GM21423 (cell line): ENCODE results near the gene NUB1.

ENCODE experiments used
- ATAC-seq: cut with Tn5 transposase; IDR thresholded peaks from one replicate; pipeline ENCODE4 v1.9.1; 2021; ENCODE audit warnings: mild to moderate bottlenecking, moderate library complexity; ENCODE audit not compliant: unreplicated experiment

NUB1 gene

GRCh38 chr7:151400626-151401315 is 59.2 kb downstream of the NUB1 start:
- peak; percentile 54 for ATAC-seq

DNA sequence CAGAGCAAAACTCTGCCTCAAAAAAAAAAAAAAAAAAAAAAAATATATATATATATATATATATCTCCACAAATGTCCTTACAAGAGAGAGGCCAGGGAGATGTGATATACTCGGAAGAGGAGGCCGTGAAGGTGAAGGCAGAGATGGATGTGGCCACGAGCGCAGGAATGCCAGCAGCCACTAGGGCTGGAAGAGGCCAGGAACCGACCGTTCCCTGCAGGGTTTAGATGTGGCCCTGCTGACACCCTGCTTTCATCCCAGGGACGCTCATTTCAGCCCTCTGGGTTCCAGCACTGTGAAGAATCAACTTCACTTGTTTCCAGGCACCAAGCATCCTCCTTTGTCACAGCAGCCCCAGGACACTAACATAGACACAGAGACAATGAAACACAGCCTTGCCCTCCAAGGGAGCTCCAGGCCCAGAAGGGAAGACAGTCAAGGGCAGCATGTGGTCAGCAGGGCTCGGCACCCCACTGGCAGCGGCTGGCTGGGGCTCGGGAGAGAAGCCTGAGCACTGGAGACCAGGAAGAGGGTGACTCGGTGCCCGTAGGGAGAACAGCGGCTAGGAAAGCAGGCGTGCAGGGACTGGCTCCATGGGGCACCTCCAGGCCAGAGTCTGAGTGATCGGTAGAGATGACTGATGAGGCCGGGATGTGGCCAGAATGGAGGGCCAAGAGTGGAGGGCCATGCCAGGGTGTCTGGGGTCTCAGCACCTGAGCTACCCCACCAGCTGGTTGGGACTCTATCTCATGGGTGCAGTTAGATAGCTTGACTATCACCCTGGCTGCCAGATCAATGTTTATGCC is 60.6 kb downstream of the NUB1 start:
- ATAC-seq = no peak

- ATAC-seq = no peak
Observed at GRCh38 chr7:151403764-151404163, 62.2 kb downstream of the NUB1 start.

DNA sequence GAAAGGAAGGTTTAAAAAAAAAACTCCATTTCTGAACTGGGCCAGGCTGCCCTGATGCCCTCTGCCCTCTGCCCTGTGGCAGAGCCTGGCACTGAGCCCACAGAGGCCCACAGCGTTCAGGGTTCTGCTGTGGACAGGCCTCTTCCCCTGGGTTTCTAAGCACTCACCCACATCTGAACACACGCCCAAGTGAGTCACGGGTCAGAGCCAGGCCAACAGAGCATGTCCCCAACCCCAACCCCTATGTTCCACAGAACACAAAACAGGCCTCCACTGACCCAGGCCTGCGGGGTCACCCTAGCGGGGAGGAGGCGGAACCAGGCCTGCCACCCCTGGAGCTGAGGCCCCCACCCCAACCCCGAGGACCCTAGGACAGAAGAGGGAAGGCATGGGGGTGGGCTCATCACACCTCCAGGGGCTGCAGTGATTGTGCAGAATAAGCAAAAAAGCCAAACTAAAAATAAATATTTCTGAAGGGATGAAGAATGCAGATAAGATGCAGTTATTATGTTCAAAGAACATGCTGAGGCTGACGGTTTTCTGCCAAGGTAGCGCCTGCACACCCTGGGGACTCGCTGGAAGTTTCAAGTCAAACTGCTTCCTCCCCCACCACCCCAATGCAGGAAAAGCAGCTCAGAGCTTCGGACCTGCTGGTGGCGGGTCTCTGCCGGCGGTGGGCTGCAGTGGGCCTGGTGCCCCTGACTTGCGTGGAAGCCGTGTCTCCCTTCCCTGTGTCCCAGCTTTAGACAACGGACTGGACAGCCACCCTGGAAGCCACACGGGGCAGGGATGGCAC is 62.8 kb downstream of the NUB1 start:
- no peak for ATAC-seq

DNA sequence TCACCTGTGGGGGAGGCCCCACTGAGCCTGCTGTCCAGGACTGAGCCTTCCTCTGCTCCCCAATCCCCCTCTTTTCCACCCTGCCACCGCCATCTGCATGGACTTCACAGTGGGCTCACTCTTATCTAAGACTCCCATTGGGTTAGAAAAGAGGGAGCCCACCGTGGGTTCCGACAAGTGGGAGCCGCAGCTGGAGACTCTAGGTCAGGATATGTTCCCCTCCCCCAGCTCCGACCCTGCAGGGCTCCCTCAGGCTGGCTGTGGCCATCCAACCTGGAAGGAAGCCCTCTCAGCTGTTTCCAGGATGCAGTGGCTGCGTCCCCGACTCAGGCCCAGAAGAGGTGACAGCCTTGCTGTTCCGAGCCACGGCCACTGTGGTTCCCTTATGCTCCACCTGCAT is 63.4 kb downstream of the NUB1 start:
- ATAC-seq = no peak

DNA sequence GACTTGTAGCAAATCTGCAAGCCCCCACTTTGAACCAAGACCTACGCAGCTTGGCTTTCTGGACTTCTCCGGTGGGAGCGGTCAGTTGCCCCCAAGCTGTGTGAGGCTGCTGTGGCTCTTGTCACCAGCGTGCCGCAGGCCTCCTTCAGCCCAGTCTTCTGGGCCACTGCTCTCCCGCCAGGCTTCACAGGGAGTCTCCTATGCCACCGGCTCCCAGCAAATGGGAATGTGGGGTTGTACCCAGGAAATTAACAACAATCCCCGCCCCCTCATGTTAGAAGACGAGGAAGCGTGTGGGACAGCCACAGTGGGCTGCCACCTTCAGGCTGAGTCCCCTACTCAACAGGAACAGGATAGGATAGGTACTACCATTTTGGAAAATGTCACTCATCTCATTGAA is 64.0 kb downstream of the NUB1 start:
- no peak for ATAC-seq

- ATAC-seq = no peak
Observed at GRCh38 chr7:151406051-151406875, 64.7 kb downstream of the NUB1 start.

DNA sequence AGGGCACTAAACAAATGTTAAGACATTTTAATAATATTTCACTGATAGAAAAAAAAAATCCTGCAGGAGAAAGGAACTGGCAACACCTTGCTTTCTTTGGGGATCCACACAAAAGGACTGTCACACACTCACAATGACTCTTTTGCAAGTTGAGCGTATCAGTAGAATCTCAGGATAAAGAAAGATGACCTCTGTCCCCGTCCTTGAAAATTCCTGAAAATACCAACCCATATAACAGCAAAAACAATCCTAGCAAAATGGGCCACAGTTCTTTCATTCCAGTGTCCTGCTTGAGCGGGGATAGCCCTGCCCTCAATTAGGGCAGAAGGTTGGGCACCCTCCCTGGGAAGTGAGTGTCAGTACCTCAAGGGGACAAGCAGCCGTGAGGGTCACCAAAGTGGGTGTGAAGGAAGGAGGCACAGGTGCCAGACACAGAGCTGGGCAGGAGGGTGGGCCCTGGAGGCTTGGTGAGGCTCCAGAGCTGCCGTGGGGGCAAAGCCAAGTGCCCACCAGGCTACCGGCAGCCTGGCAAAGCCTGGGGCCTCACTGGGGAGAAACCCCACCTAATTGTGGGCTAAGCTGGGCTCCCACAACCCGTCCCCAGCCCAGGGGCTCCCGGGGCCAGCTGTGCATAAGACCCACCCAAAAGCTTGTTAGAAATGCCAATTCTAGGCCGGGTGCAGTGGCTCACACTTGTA is 65.4 kb downstream of the NUB1 start:
- ATAC-seq = no peak

DNA sequence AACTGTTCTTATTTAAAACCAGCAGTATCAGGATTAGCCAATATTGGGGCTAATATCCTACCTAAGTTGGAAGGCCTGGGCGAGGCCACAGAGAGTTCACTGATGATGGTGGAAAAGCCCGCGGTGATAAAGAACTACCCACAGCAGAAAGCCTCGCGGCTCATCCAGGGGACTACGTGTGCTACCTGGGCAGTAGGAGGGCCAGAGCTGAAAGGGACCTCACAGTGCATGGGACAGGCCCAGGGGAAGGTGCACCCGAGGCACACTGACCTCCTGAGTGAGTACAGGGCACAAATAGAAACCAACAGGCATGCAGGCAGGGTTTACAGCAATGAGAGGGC is 66.9 kb downstream of the NUB1 start:
- ATAC-seq = no peak

GRCh38 chr7:151408839-151409666 is 67.4 kb downstream of the NUB1 start:
- no peak for ATAC-seq

GRCh38 chr7:151409667-151410404 is 68.2 kb downstream of the NUB1 start, which contains the start of gene WDR86:
Gene WDR86, minus strand, starts transcription at chr7:151410038. Its CDS starts 449 bp downstream, at chr7:151409589.
- no peak for ATAC-seq

GRCh38 chr7:151410405-151411390 is 69.1 kb downstream of the NUB1 start:
- no peak for ATAC-seq

DNA sequence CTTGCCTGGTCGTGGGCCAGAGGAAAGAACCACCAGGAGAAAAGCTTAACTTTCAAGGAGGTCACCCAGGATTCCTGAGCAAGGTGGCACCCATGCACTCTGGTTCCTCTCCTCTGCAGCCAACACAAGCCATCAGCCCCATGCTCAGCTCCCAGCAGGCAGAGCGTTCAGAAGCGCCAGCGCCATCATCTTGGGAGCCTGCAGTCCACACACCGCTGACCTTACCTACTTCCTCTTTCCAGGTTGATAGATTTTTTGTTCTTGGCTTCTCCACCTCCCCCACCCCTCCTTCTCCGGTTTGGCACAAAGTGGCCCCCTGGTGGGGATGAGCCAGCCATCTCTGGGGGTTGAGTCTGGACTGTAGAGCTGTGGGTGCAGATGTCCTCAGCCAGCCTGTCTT is 69.9 kb downstream of the NUB1 start:
- ATAC-seq = no peak

DNA sequence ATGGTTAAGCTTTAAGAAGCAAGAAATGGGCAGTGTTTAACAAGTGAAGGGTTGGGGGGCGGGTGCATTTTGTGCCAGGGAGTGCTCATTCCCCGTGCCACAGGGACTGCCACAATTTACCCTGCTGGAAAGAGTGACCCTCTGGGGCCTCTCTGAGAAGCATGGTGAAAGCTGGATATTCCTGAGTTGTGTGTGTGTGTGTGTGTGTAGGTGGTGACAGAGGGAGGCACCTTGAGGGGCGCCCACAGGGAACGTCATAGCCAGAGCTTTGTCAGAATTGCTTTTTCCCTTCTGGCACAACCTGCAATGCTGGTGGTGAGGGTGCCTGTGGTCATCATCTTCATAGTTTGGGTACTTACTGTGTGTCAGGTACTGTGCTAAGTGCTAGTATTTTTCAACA is 70.7 kb downstream of the NUB1 start:
- ATAC-seq = no peak

DNA sequence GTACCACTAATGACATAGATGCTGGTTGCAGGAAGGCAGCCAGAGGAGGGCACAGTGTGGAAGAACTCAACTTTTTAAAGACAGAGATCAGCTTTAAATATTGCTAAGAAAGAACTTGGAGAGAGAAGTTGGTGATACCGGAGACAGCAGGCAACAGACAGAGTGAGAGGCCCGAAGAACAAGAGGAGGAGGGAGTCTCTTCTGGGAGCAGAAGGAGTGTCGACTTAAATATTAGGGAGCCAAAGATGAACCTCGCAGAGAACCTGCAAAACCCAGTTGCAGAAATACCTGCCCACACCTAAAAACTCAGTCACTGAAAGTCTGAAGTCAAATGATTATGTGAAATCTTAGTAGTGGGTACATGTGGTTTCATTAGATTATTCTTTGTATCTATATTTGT is 71.6 kb downstream of the NUB1 start:
- ATAC-seq = no peak

DNA sequence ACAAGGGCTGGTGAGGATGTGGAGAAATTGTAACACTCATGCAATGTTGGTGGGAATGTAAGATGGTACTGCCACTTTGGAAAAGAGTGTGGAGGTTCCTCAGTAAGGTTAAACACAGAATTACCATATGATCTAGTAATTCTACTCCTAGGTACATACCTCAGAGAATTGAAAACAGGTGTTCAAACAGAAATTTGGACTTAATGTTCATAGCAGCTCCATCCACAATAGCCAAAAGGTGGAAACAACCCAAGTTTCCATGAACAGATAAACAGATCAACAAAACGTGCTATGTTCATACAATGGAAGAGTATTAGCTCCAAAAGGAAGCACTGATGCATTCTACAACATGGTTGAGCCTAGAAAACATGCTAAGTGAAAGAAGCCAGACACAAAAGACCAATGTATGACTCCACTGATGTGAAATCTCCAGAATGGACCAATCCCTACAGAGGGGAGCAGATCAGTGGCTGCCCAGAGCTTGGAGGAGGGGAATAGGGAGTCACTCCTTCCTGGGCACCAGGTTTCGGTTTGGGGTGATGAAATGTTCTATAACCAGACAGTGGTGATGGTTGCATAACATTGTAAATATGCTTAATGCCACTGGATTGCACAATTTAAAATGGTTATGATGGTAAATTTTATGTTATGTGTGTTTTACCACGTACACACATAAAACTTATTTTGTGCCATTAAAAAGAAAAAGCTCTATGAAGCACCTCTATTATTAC is 73.9 kb downstream of the NUB1 start:
- no peak for ATAC-seq
